Loucy (cell line): ENCODE results near the gene KRTAP5-1.

Source experiments
- H2AFZ ChIP-seq: fragments of 200-600 bp; sonication (generic); 2 replicates; pipeline ENCODE4 v1.6.0; 2016; ENCODE audit warnings: antibody characterized with exemption, mild to moderate bottlenecking, low read length, moderate library complexity
- H3F3A ChIP-seq: fragments of 200-600 bp; 2 replicates; pipeline ENCODE4 v1.6.0; 2016; ENCODE audit warnings: antibody characterized with exemption, low read depth, mild to moderate bottlenecking
- H3K27me3 ChIP-seq: fragments of 200-600 bp; sonication (generic); 2 replicates; pipeline ENCODE4 v1.6.1; 2014; ENCODE audit warnings: low read length, mild to moderate bottlenecking; ENCODE audit not compliant: insufficient read depth, poor library complexity, severe bottlenecking
- H3K36me3 ChIP-seq: fragments of 200-600 bp; sonication (generic); 2 replicates; pipeline ENCODE4 v1.6.1; 2016; ENCODE audit warnings: low read length; ENCODE audit not compliant: insufficient read depth
- H3K4me1 ChIP-seq: fragments of 200-600 bp; sonication (generic); 2 replicates; pipeline ENCODE4 v1.5.1; 2014; ENCODE audit warnings: low read length, mild to moderate bottlenecking; ENCODE audit not compliant: insufficient read depth, poor library complexity, severe bottlenecking
- H3K4me2 ChIP-seq: fragments of 200-600 bp; sonication (generic); 2 replicates; pipeline ENCODE4 v1.6.0; 2014; ENCODE audit warnings: antibody characterized with exemption, low read length, low read depth, mild to moderate bottlenecking; ENCODE audit not compliant: poor library complexity, severe bottlenecking
- H3K4me3 ChIP-seq: fragments of 200-600 bp; sonication (generic); 2 replicates; pipeline ENCODE4 v1.5.1; 2014; ENCODE audit warnings: low read length, mild to moderate bottlenecking, mixed read lengths; ENCODE audit not compliant: poor library complexity, severe bottlenecking
- H3K79me2 ChIP-seq: fragments of 200-600 bp; sonication (generic); 2 replicates; pipeline ENCODE4 v1.6.1; 2014; ENCODE audit warnings: low read length; ENCODE audit not compliant: insufficient read depth
- H3K9ac ChIP-seq: fragments of 200-600 bp; sonication (generic); 2 replicates; pipeline ENCODE4 v1.6.0; 2014; ENCODE audit warnings: mild to moderate bottlenecking, low read depth, low read length, moderate library complexity; ENCODE audit not compliant: poor library complexity, severe bottlenecking
- H3K9me2 ChIP-seq: fragments of 200-600 bp; sonication (generic); replicated peaks from 2 replicates; pipeline ENCODE4 v1.6.1; 2016; ENCODE audit warnings: low read depth, low read length, mixed read lengths
- H3K9me3 ChIP-seq: fragments of 200-600 bp; sonication (generic); 2 replicates; pipeline ENCODE4 v1.6.1; 2014; ENCODE audit warnings: mild to moderate bottlenecking, antibody characterized with exemption, low read length, low read depth; ENCODE audit not compliant: insufficient read depth
- H4K20me1 ChIP-seq: fragments of 200-600 bp; sonication (generic); 2 replicates; pipeline ENCODE4 v1.6.0; 2014; ENCODE audit warnings: antibody characterized with exemption, low read length, mild to moderate bottlenecking; ENCODE audit not compliant: insufficient read depth, poor library complexity, severe bottlenecking
- CTCF ChIP-seq: fragments of 200-600 bp; sonication (generic); conservative IDR thresholded peaks from 2 replicates; pipeline ENCODE4 v1.5.1; 2014; ENCODE audit warnings: mild to moderate bottlenecking, antibody characterized with exemption, low read length
- EZH2phosphoT487 ChIP-seq: fragments of 200-600 bp; IDR thresholded peaks from 2 replicates; pipeline ENCODE4 v1.6.1; 2018; ENCODE audit warnings: antibody characterized with exemption, mild to moderate bottlenecking, moderate library complexity, borderline replicate concordance

The KRTAP5-1 gene

DNA sequence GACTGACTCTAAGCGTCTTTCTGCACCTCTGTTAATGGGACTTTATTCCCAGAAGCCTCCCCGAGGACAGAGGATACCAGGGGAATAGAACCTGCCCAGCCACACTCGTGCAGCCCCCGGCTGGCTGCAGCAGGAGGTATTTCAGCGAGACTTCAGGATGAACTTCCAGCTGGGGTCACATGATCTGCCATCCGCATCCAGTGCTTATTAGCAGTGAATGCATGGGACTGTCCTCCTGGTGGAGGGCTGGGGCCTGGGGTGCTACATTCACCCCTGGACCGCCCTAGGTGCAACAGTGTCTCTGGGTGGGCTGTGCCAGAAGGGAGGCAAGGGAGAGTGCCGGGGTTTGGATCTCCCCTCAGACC, 14.6 kb downstream of the KRTAP5-1 start:
- H3K4me2 ChIP-seq, result no peak overlapping the region
- H3K27me3 ChIP-seq, result no peaks in the 10 kb centered on the region
- TF ChIP-seq CTCF, result no peak
- no peak for TF ChIP-seq EZH2phosphoT487
- no peaks in the 10 kb centered on the region for H3K9me3 ChIP-seq
- no peaks in the 10 kb centered on the region for H3K36me3 ChIP-seq
- H2AFZ ChIP-seq, result no peak overlapping the region
- no peaks in the 10 kb centered on the region for H3F3A ChIP-seq
- no peaks in the 10 kb centered on the region for H4K20me1 ChIP-seq
- H3K4me1 ChIP-seq, result no peaks in the 10 kb centered on the region
- no peaks in the 10 kb centered on the region for H3K9me2 ChIP-seq
- no peak overlapping the region for H3K9ac ChIP-seq
- H3K4me3 ChIP-seq, result no peak overlapping the region
- no peaks in the 10 kb centered on the region for H3K79me2 ChIP-seq

GRCh38 chr11:1570001-1570453, 15.1 kb downstream of the KRTAP5-1 start:
- H2AFZ ChIP-seq, result no peak overlapping the region
- H3K79me2 ChIP-seq, result no peaks in the 10 kb centered on the region
- no peaks in the 10 kb centered on the region for H3K27me3 ChIP-seq
- no peak overlapping the region for H3K4me2 ChIP-seq
- no peaks in the 10 kb centered on the region for H3K9me2 ChIP-seq
- no peaks in the 10 kb centered on the region for H4K20me1 ChIP-seq
- no peaks in the 10 kb centered on the region for H3K36me3 ChIP-seq
- no peaks in the 10 kb centered on the region for H3K4me1 ChIP-seq
- TF ChIP-seq CTCF (no peak), EZH2phosphoT487 (no peak)
- H3K4me3 ChIP-seq, result no peak overlapping the region
- H3K9ac ChIP-seq, result no peak overlapping the region
- H3F3A ChIP-seq, result no peaks in the 10 kb centered on the region
- H3K9me3 ChIP-seq, result no peaks in the 10 kb centered on the region

- no peak for TF ChIP-seq EZH2phosphoT487
- TF ChIP-seq CTCF, result no peak
- H4K20me1 ChIP-seq, result no peaks in the 10 kb centered on the region
- H3K9me3 ChIP-seq, result no peaks in the 10 kb centered on the region
- no peak overlapping the region for H3K4me2 ChIP-seq
- H2AFZ ChIP-seq, result no peak overlapping the region
- no peak overlapping the region for H3K9ac ChIP-seq
- H3K9me2 ChIP-seq, result no peaks in the 10 kb centered on the region
- H3K36me3 ChIP-seq, result no peaks in the 10 kb centered on the region
- no peak overlapping the region for H3K4me3 ChIP-seq
- no peaks in the 10 kb centered on the region for H3F3A ChIP-seq
- H3K4me1 ChIP-seq, result no peaks in the 10 kb centered on the region
- no peaks in the 10 kb centered on the region for H3K79me2 ChIP-seq
- no peaks in the 10 kb centered on the region for H3K27me3 ChIP-seq
Observed at GRCh38 chr11:1569251-1569780, 15.8 kb downstream of the KRTAP5-1 start.
